Effector CD4-positive, alpha-beta T cell (primary cell): ENCODE measurements around the gene ROR2.

Experiments
- DNase-seq: peaks from one replicate; pipeline ENCODE4 v3.0.0-alpha.2; 2020

The ROR2 gene

DNA sequence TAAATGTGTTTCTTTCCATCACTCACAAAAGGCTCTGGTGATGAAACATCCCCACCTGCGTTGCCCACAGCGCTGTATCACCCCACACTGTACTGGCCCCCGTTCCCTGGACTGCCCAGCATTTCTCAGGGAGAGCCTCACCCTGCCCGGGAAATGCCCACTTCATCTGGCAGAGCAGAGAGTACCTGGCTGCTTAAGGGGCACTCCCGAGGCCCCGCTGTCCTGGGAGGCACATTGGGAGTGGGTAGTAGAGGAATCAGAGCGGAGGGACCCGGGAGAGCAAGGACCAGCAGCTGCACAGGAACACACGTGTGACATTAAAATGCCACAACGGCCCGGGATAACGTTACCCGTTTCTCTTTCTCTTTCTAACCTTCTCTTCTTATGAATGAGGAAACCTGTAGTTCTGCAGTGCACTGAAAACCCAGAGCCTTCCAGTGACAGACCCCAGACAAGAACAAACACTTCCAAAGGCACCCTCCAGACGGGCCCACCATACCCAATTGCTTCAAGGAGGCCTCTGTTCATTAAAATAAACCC, 110.0 kb downstream of the ROR2 start:
- DNase-seq = no peak

DNA sequence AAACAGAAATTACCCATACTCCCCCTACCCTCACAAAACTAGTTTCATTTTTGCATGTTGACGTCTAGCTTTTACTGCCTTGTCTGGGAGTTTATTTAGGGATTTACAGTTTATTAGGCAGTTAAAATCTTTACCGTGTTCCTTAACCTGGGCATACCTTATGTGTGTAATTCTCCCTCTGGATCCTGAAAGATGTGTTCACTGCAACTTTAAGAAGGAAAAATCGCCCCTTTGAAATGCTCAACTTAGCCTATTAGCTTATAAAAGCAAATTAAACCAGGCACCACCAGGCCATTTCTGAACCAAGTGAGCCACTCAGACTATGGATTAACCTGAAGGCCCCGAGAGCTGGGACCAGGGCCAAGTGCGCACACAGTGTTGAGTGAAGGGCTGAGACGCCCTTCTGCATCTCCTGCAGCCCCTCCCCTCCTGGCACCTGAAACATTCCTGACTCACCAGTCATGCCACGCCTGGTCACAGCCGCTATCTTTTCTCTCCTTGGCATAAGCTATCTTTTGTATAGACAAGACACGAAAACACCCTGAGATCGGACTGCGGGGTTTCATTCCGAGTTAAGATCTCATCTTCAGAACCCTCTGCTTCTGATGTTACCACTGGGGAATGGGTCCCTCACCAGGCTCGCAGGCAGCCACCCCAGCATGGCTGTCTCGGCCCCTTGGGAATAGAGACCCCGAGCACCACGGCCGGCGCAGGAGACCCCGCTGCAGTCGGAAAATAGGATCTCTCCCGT, 111.9 kb downstream of the ROR2 start:
- DNase-seq = no peak

DNA sequence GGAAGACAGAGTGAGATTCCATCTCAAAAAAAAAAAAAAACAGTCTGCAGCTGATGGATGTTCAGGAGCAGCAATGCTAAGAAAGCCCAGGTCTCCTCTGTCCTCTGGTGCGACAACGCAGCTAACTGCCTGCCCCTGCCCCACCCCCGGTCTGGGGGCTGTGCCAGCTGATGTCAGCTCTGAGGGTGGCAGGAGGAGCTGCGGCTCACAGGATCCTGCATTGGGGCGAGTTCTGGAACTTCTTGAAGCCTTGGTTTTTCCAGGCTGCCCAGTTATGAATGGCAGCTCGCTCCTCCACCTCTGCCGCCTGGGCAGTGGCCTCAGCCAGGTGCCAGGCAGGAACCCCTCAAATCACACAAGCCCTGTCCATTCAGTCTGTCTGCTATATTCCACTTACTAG, 113.5 kb downstream of the ROR2 start:
- no peak for DNase-seq

DNA sequence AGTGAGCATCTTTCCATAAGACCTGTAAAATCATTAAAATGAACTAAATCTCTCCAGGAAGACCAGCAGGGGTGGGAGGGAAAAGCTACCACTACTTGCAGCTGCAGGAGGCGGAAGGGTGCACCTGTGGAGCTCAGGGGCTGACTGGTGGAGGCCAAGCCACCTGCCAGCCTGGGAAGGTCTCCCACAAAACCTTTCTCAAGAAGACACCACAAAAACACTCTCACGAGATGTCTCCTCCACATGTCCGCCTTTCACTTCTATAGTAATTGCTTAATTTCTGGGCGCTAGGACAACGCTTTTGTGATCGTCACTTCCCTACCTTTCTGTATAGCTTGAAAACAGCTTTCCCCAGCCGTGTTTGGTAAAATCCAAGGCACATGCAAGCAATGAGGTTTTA, 114.4 kb downstream of the ROR2 start:
- DNase-seq = no peak

DNA sequence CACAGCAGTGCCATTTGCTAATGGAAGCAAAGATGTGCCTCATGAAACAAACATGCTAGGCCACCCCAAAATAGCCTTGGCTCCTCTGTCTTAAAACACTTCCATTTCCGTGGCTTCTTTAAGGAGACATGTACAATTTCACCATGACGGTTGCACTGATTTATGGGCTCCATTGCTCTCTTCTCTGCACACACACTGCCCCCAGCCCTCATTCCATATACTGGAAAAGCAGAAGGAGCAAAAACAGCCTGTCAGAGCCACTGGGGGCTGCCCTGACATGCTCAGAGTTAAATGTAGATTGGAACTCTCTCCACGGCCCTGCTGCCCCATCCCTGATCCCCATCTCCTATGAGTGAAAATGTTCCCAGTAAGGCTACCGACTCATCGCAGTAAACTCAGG, 114.8 kb downstream of the ROR2 start:
- no peak for DNase-seq

DNA sequence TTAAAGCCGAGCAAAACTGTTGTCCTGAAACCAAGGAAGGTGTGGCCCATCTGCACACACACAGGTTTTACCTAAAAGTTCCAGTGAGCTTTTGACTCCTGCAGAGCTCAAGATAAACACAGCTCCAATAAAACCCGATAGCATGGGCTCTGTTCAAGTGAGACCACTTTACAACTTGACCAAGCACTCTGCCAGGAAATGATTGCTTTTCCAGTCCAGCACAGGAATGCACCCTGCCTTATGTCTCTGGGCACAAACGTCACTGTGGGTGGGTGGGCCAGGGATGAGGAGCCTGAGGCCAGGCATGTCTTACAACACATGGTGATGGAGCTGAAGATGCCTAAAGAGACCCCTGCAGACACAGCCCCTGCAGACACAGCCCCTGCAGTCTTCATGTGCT, 115.3 kb downstream of the ROR2 start:
- DNase-seq = no peak

DNA sequence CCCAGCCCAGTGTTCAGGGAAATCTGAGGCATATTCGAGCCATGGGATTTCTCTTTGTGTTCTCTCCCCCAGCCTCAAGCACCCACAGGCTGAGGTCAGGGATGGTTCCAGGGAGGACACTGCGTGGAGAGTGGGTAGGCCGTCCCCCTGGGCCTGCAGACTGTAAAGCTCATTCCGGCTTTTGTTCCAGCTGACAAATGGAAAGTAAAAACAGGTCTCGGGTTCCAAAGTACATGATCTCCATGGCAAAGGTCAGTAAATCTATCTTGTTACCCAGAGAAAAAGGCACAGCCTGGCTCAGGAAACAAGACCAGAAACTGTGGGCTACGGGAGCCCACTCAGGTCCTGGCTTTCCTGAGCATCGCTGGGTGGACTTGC, 116.2 kb downstream of the ROR2 start:
- DNase-seq = no peak

DNA sequence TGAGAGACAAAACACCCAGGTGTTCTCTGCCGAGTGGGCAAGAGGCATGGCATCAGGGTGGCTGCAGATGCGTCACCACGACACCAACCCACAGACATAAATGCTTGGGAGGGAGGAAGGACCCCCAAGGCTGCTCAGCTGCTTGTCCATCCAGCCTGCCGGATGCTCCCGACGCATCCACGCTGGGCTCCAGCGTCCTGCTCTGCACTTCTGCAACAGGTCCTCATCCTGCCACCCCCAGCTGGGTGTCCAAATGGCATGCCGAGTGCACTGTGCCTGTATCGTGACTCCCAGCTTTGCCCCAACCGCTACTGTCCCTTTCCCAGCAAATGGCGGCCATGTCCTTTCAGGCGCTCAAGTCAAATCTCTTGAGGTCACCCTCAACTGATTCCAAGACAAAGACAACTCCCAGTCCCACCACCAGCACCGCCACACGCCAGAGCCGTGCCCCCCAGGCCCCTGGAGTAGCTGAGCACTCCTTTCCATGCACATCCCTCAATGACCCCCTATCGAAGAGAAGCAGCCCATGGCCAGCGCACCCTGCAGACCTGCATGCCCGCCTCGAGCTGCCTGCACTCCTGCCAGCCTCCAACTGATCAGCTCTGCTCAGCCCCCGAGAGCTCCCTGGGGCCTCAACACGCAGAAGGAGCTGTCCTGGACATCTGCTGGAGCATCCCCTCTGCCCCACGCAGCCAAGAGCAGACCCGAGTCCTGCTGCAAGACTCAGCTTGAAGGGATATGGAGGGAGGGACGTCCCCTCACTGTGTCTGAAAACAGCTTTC, 116.7 kb downstream of the ROR2 start:
- DNase-seq = no peak

DNA sequence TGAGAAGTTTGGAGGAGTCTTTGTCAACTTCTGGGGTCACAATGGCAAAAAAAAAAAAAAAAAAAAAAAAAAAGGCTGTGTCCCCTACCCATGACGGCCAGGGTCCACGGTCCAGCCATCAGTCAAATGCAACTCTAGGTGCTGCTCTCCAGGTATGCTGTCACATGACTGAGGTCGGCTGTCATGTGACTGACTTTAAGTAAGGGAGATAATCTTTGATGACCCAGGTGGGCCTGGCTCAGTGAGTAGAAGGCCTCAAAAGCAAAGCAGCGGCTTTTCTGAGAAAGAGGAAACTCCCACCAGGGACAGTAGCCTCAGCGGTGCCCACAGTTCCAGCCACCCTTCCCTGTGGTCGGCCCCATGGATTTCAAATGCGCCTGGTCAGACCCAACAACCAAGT, 117.7 kb downstream of the ROR2 start:
- no peak for DNase-seq

DNA sequence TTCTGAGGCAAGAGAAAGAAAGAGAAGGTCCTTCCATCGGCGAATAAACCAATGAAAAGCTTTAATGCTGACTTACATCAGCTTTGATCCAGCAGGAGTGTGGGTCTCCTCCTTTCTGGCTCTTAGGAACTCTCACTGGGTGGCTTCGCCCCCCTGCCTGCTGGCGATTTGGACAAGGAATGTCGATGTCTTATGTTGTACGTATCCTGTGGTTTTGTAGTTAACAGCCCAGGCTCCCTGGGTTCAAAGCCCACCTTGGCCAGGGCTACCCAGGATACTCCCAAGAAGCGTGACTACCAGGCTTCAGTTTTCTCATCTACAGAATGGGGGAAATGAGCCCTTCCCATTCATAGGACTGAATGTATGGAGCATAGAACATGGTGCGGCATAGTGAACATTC, 124.2 kb downstream of the ROR2 start:
- DNase-seq = no peak

DNA sequence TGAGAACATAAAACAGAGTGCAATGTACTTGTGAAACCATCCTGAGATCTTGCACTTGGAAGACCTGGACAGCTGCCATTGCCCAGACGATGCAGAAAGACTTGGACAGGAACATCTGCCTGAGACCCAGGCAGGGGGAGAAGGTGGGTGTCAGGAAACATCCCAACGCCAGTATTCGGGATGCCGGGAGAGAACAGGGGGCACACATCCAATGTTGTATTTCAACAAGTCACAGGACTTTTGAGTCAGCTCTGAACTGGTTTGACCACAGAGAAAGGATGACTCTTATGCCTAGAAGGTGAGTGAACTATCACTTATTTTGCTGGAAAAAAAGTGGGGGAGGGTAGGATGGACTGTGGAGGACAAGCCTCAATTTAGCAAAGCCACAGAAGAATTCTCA, 124.6 kb downstream of the ROR2 start:
- DNase-seq = no peak

DNA sequence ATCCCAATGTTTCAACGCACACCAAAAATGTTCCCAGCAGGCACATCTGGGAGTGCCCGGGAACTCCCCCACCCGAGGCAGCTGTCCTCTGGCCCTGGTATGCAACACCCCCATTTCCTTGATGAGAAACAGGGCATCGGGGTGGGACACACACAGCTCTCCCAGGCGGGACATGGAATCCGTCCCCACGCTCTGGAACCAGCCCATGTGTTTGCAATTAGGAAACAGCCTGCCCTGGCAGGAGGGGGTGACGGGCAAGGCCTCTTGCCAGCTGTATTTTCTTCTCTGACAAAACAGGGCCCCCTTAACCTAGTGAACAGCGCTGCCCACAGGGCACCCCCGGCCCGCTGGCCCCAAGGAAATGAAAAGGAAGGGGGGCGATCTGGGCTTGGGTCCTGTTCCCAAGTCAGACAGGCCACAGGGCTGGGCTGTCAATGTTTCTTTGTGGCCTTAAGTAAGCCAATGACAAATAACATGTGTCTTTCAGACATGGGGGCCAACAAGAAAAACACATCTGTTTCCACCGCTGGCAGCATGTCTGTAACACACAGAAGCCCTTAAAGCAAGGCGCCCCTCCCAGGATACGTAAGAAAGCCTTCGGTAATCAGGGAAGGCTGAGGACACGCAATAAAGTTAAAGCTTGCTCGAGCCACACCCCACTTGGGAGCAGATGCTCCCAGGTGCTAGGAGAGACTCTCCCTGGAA, 125.3 kb downstream of the ROR2 start:
- DNase-seq = no peak

DNA sequence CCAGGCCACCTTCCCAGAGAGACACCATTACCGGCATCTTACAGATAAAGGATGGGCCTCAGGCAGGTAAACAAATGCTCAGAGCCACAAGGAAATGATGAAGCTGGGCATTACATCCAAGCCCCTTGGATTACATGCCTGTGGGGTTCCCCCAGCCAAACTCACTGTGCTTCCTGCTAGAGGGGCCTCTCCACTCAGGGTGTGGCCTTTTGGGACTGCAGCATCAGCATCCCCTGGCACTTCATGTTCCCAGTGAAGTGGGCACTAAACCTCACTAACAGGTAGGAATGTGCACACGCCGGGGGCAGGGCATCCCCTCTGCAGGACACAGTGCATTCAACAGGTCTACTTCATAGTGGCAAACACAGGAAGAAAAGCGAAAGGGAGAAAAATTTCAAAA, 125.9 kb downstream of the ROR2 start:
- DNase-seq = no peak

DNA sequence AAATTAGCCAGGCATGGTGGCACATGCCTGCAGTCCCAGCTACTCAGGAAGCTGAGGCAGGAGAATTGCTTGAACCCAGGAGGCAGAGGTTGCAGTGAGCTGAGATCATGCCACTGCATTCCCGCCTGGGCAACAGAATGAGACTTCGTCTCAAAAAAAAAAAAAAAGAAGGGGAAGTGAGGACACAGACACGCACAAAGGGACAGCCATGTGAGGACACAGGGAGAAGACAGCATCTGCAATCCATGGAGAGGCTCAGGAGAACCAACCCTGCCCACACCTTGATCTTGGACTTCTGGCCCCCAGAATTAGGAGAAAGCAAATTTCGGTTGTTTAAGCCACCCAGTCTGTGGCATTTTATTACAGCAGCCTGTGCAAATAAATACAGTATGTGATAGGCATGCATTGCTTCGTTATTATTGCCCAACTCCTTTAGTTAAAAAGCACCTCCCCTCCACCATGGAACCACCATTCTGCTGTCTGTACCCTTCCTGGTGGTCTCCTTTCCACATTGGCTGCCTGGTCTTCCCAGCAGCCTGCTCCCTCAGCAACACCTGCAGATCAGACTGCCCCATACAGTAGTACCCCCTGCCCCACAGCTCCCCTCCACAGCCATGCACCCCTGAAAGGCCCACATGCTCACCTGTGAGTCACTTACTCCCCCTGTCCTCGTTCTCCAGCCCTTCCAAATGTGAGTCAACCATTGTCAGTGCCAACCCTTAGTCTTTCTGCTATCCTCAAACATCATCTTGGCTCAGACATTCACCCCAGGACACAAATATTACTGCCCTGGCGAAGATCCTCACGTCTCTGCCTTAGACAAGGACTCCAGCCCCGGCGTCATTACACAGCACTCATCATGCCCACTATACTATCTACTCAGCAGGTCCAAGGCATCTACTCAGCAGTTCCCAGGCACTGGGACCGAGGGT, 128.8 kb downstream of the ROR2 start:
- no peak for DNase-seq

DNA sequence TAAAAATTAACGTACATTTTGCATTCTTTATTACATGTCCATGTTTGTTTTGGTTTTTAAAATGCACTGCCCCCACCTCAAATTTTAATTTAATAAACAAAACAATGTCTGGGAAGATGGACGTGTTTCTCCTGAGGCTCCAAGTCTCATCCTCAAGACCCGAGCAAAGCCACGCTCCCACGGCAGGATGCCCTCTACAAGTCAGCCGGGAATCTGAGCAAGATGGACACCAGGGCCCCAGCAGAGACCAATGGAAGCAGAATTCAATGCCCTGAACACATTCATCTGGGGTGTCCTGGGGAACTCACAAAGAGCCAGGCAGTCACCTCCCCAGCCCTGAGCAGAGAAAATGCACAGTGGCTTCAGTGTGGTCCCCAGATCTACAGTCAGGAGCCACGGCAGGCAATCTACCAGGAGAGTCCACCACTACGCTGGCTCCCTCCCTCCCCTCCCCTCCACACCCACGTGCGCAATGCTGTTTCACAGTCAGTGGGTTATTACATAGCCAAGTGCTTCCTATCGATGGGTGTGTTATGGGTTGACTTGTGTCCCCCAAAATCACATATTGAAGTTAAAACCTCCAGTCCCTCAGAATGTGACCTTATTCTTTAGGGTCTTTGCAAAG, 129.8 kb downstream of the ROR2 start:
- DNase-seq = no peak

DNA sequence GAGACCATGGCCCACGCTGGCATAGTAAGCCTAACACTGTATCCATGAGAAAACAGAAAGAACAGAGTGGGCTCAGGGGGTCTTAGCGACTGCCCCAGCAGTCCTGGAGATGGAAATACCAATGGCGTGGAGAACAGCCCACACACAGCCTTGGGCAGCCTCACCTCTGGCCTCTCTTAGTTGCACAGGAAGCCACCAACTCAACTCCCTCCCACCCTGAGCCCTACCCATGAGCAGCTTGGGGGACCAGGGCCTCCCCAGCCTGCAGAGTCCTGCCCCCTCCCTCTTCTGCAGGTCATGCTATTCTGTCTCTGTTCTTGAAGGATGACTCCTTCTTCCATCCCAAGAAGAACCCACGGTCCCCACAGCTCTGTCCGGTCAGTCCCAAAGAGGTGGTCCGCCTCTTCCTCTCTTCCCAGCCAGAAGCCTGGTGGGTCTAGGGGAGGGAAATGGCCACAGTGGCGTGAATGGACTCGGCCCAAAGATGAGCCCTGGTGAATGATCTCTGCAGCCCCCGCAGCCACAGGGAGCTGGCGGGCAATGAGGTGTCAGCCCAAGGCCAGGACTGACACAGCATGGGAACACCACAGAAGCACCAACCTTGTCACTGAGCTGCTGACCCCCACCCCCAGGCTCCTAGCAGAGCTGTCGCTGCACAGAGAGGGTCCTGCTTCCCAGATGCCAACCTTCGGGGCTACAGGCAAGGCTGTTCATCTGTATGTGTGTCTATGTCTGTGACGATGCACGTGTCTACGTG, 131.2 kb downstream of the ROR2 start:
- DNase-seq = no peak

DNA sequence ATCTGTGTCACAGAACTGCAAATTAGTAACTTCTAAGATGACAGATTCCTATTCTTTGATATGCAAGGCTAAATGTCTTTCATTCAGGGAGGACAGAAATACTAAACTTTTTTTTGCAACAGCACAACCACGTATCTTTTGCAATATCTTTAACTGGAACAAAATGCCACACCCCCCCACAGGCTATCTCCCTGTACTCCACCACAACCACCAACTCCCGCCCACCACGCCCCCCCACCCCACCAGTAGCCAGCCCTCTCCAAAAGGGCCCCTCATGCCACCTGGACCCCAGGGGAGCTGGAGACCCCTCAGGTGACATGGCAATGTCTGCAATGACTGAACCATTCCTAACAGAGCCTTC, 131.8 kb downstream of the ROR2 start:
- DNase-seq = no peak

DNA sequence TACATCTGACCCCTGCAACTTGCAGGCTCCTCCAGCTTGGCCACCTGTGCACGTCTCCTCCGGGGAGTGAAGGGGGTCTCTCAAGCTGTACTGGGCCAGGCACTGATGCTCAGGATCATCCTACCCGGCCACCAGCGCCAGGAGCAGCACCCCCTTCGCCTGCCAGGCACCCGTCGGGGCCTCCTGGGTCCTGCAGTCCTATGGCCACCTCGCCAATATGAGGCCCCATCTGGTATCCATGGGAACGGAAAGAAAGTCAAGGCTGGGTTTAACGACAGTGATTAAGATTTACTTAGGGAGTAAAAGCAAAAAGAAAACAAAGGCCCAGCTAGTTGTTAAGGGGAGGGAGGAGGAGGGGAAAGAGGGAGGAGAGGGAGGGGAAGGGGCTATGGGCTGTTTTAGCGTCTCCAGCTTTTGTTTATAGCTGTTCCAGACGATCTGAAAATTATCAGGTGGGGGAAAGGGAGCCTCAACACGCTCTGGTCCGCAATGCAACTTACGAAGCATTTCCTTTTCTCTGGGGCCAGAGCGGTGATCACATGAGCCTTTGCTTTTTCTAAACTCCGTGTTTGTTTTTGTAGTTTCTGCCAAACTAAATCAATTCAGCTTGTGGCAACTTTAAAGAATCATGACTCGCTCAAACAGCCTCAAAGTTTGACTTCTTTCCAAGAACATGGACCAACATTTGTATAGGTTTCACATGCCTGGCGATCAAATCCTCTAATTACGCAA, 132.4 kb downstream of the ROR2 start:
- no peak for DNase-seq

DNA sequence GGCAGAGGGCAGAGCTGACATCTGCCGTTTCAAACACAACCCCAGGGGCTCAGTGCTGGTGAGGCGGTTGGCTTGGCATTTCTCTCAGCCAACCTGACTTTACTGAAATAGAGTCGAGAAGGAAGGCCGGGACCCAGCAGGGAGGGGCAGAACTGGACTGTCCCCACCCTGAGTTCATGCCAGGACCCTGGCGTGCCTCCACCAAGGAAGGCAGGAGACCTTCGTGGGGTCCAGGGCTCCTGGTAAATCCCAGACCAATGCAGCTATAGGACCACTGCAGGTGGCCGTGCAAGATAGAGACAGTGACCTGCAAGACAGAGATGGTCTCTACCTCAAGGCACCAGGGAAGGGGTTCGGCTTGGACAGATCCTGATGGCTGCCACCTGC, 132.9 kb downstream of the ROR2 start:
- DNase-seq = no peak

DNA sequence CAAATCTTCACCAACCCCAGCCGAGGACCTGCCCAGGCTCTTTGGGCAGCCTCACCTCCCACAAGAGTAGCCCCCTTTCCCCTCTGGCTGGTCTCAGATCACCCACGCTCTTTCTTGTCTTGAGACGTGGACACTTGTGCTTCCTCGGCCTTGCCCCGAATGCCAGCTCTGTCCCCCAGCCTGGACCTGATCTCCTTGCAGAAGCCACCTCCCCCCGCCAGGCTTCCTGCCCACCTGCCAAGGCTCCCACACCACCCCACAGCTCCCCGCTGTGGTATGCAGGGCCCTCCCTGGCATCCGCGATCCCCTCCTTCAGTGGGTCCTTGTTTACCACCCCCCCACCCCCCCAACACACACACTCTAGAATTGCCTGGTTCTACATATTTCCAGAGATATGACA, 133.7 kb downstream of the ROR2 start:
- no peak for DNase-seq

DNA sequence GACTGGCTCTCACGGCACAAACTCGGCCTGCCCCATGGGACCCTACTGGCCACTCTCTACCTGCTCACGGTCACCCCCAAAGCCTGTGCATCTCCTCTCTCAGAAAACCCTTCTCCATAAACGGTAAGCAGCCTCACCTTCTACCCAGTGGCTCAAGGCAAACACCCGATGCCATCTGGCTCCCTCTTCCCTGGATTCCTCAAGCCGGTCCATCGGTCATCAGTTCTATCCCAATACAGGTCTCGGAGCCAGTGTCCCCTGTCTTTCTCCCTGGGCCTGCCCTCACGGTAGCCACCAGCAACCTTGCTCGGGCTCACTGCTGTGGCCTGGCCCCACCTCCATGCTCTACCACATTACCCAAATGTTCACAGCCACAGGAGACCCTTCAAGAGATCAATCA, 134.1 kb downstream of the ROR2 start:
- DNase-seq = no peak
